ENCODE data around the gene RNU6-9. TPM values are rescaled to one million over a fixed set of nuclear protein-coding genes. Genes with fewer than 3 reads are reported as not detected.
A peak's percentile ranks its signal among the peaks of the same experiment; 100 is the strongest.

Gene RNU6-9
- total and polyA plus RNA-seq, 2 donors (not counting 1 experiment from before 2014, with no cell fraction given) = not detected

GRCh38 chr19:911197-912033, 18.1 kb downstream of the RNU6-9 start:
- intact Hi-C loops (cut with micrococcal nuclease) = no loop called here
- ChIA-PET POLR2A (interaction anchor here (1.1 kb wide), 1 partner anchor 72 kb away, joined by 3 read pairs; no protein-coding TSS in a partner anchor), CTCF (interaction anchor here (6.3 kb wide), 1 partner anchor 48 kb away, joined by 46 read pairs; no protein-coding TSS in a partner anchor)
- Mint-ChIP-seq H3K27ac (peak overlapping the region; percentile 88), H3K27me3 (peaks cover 3% of the 10 kb centered on the region), H3K4me1 (peaks cover 42% of the 10 kb centered on the region), H3K9me3 (ENCODE audit: insufficient read depth) (no peaks in the 10 kb centered on the region), H3K4me3 (peak overlapping the region; percentile 78)
- Histone ChIP-seq H3K36me3 (replicated peaks in 1 of 2; ENCODE audit: control extremely low read depth in 1 of 2, control insufficient read depth in 1 of 2, extremely low read depth in 1 of 2, insufficient read depth in 2 of 2, low read length in 1 of 2) (peaks cover 0 to 2% of the 10 kb centered on the region in 2 experiments), H3K27me3 (replicated peaks in 1 of 4; ENCODE audit: control extremely low read depth in 1 of 4, control insufficient read depth in 3 of 4, insufficient read depth in 4 of 4, low read length in 3 of 4) (peaks cover 0 to 9% (median 0%) of the 10 kb centered on the region in 4 experiments), H2AFZ (ENCODE audit: insufficient read depth, low read depth, low read length, poor library complexity, severe bottlenecking) (no peak overlapping the region), H3K27ac (ENCODE audit: low read length in 2 of 2) (peak overlapping the region; percentile 50 to 81), H3K4me1 (ENCODE audit: control insufficient read depth in 2 of 2, insufficient read depth in 2 of 2, low read length in 2 of 2) (peaks cover 48 to 63% of the 10 kb centered on the region in 2 donors), H3K9me3 (ENCODE audit: control extremely low read depth in 1 of 3, control insufficient read depth in 2 of 3, insufficient read depth in 1 of 3, low read length in 2 of 3) (peaks cover 0 to 10% (median 0%) of the 10 kb centered on the region in 3 donors), H3K79me2 (ENCODE audit: control insufficient read depth, insufficient read depth, low read length) (peaks cover 63% of the 10 kb centered on the region), H3K9ac (ENCODE audit: low read length) (no peak overlapping the region), H3K4me3 (ENCODE audit: control extremely low read depth in 1 of 5, extremely low read depth in 1 of 5, insufficient read depth in 1 of 5, low read depth in 2 of 5, low read length in 4 of 5) (peak overlapping the region in 2 of 5 experiments; percentile 20 to 26), H3K4me2 (replicated peaks; ENCODE audit: low read depth, low read length, poor library complexity, severe bottlenecking) (peak overlapping the region; percentile 54), H4K20me1 (ENCODE audit: control insufficient read depth, insufficient read depth, low read length, poor library complexity, severe bottlenecking) (no peaks in the 10 kb centered on the region)
- DNase-seq (no peak), ATAC-seq (ENCODE audit: low read depth) (no peak)
- TF ChIP-seq CTCF (IDR thresholded peaks at IDR 0.05) = no peak
- TF ChIP-seq EZH2 (IDR thresholded peaks at IDR 0.05; ENCODE audit: borderline replicate concordance, insufficient read depth, low read depth, low read length, poor library complexity, severe bottlenecking) = no peak
- 87% methylated on average over 34 of the region's 54 CpGs for WGBS (ENCODE audit: insufficient coverage)

Measured in B cell (primary cell).